Peyer's patch (tissue), 4 donors: ENCODE data around the gene EHD2.
"Not testable (repeated sequence)": the region's sequence is repeated elsewhere in the genome, so short reads cannot be mapped to it uniquely, and the experiment has no call there.

Source experiments
- CTCF ChIP-seq, 6 experiments: fragments of 450-650 bp in 4 of 6; fragments of 200-600 bp in 2 of 6; sonication (generic) in 1 of 6; IDR thresholded peaks; one replicate each; pipeline ENCODE4 v1.5.1; 2017 to 2019; ENCODE audit warnings: antibody characterized with exemption in 6 of 6, mild to moderate bottlenecking in 3 of 6, moderate library complexity in 1 of 6
- POLR2A ChIP-seq, 2 donors: fragments of 450-650 bp; IDR thresholded peaks; one replicate each; pipeline ENCODE4 v1.5.1; 2017; ENCODE audit warnings: antibody characterized with exemption in 2 of 2, mild to moderate bottlenecking in 2 of 2, moderate library complexity in 2 of 2

- not testable (repeated sequence) for TF ChIP-seq POLR2A, CTCF (IDR thresholded peaks at IDR 0.05)
These were observed 5.3 kb downstream of the EHD2 start for GRCh38 chr19:47718415-47719046.
